ENCODE measurements around the gene HMG20A. TPM values are rescaled to one million over a fixed set of nuclear protein-coding genes. Genes with fewer than 3 reads are reported as not detected.

The HMG20A gene
- total and polyA plus RNA-seq, 10 of the 15 experiments (the other 5 are each of a cell fraction or from before 2014, with no cell fraction given): 30.0 to 98.7 (median 46.8) TPM

- no peak for TF ChIP-seq E2F8 (IDR thresholded peaks at IDR 0.05; ENCODE audit: low read depth, partially characterized antibody)
Observed at GRCh38 chr15:77506311-77507142, 85.8 kb downstream of the HMG20A start (continued).

- Histone ChIP-seq H3K79me2 (ENCODE audit: control insufficient read depth, insufficient read depth, low read length) (no peaks in the 10 kb centered on the region), H3K4me1 (ENCODE audit: control insufficient read depth, insufficient read depth, low read length) (peaks cover 22% of the 10 kb centered on the region), H2AFZ (ENCODE audit: control insufficient read depth, low read depth, low read length) (no peak overlapping the region), H3K36me3 (ENCODE audit: control insufficient read depth in 2 of 2, insufficient read depth in 2 of 2, low read length in 1 of 2) (no peaks in the 10 kb centered on the region), H3K4me2 (ENCODE audit: control insufficient read depth, insufficient read depth) (no peak overlapping the region), H4K20me1 (ENCODE audit: control insufficient read depth, insufficient read depth) (no peaks in the 10 kb centered on the region), H3K9me3 (replicated peaks; ENCODE audit: control insufficient read depth, insufficient read depth, low read length) (no peaks in the 10 kb centered on the region), H3K9ac (ENCODE audit: control insufficient read depth, insufficient read depth, low read length) (no peak overlapping the region), H3K4me3 (no peak overlapping the region), H3K27ac (ENCODE audit: control insufficient read depth, insufficient read depth) (no peak overlapping the region), H3K27me3 (replicated peaks in 1 of 2; ENCODE audit: control insufficient read depth in 2 of 2, insufficient read depth in 2 of 2, low read length in 1 of 2) (no peaks in the 10 kb centered on the region)
- intact Hi-C loops (cut with micrococcal nuclease; ENCODE audit: unreplicated experiment) (no loop called here), in situ Hi-C loops (cut with MboI) (no loop called here)
- DNase-seq (ENCODE audit: low read depth, low spot score): no peak
- ChIA-PET RAD21 (ENCODE audit: unreplicated experiment) (interaction anchor here (1.0 to 1.3 kb wide), 3 partner anchors 82 to 321 kb away, joined by 3 to 6 read pairs (median 3); no protein-coding TSS in a partner anchor), CTCF (interaction anchor here (1.2 to 4.8 kb wide), 6 partner anchors 10 to 394 kb away, joined by 3 to 29 read pairs (median 7); no protein-coding TSS in a partner anchor), POLR2A (interaction anchor here (0.6 kb wide), 3 partner anchors 25 to 342 kb away, joined by 3 to 4 read pairs (median 3); no protein-coding TSS in a partner anchor), SMC1A (ENCODE audit: uncharacterized antibody, unreplicated experiment) (interaction anchor here (1.3 to 2.6 kb wide), 6 partner anchors 36 to 398 kb away, joined by 3 to 7 read pairs (median 4); no protein-coding TSS in a partner anchor)
- TF ChIP-seq SPI1 (IDR thresholded peaks at IDR 0.05; ENCODE audit: borderline replicate concordance, insufficient read depth, low read depth, low read length) (no peak), NR2C2 (IDR thresholded peaks at IDR 0.05; ENCODE audit: borderline replicate concordance, control insufficient read depth, insufficient read length, low read depth) (no peak), BRCA1 (IDR thresholded peaks at IDR 0.05; ENCODE audit: low read depth, low read length) (no peak), JUND (IDR thresholded peaks at IDR 0.05; ENCODE audit: low read depth, low read length) (no peak), TARDBP (IDR thresholded peaks at IDR 0.05; ENCODE audit: borderline replicate concordance) (no peak), ETV6 (conservative IDR thresholded peaks at IDR 0.05 in 1 of 2, IDR thresholded peaks at IDR 0.05 in 1 of 2; ENCODE audit: borderline replicate concordance in 1 of 2, low read depth in 1 of 2) (no peak)
- no TSS peak for BruUV-seq (replicated peaks)
- 84% methylated on average over 10 of the region's 10 CpGs for WGBS (ENCODE audit: insufficient coverage, insufficient replicate concordance, low lambda C conversion rate, missing lambda C conversion rate)
- FAIRE-seq: no peak
- ATAC-seq: no peak
Observed at GRCh38 chr15:77507143-77507897, 86.6 kb downstream of the HMG20A start.
